K562 (cell line): Measurements from ENCODE around the gene ACADM. TPM values are rescaled to one million over a fixed set of nuclear protein-coding genes. Genes with fewer than 3 reads are reported as not detected.
A peak's percentile ranks its signal among the peaks of the same experiment; 100 is the strongest.

Experiments
- ADNP ChIP-seq: fragments of 200-800 bp; sonication (Bioruptor generic); IDR thresholded peaks from 2 replicates; pipeline ENCODE4 v1.6.1; 2016; ENCODE audit warnings: missing genetic modification characterization, missing compliant biosample characterization
- BDP1 ChIP-seq: IDR thresholded peaks from 3 replicates; pipeline ENCODE4 v1.6.1; 2011; ENCODE audit not compliant: insufficient read length, insufficient read depth
- BRCA1 ChIP-seq, 2 experiments: fragments of 450-650 bp in 1 of 2; sonication (generic) in 1 of 2; formaldehyde crosslinking in 1 of 2; IDR thresholded peaks; 2 replicates each; pipeline versions ENCODE4 v1.5.0 to v1.6.1; 2017 to 2020; ENCODE audit warnings: mild to moderate bottlenecking in 1 of 2, missing genetic modification reagents in 1 of 2
- CC2D1A ChIP-seq: fragments of 450-650 bp; IDR thresholded peaks from 2 replicates; pipeline ENCODE4 v1.6.1; 2017; ENCODE audit warnings: mild to moderate bottlenecking
- CCAR2 ChIP-seq: fragments of 200-400 bp; formaldehyde crosslinking; IDR thresholded peaks from 2 replicates; pipeline ENCODE4 v1.6.1; 2017; ENCODE audit warnings: mild to moderate bottlenecking, low read depth, low read length
- CEBPB ChIP-seq: fragments of 450-650 bp; IDR thresholded peaks from 2 replicates; pipeline ENCODE4 v1.6.1; 2016; ENCODE audit warnings: missing genetic modification characterization, missing compliant biosample characterization
- HEY1 ChIP-seq: fragments of 250-450 bp; sonication (Bioruptor Pico); IDR thresholded peaks from 2 replicates; pipeline ENCODE4 v1.5.0; 2020; ENCODE audit warnings: mild to moderate bottlenecking, moderate library complexity, borderline replicate concordance
- MCM3 ChIP-seq: fragments of 450-650 bp; IDR thresholded peaks from 2 replicates; pipeline ENCODE4 v1.6.1; 2016
- NCOR1 ChIP-seq: fragments of 450-650 bp; IDR thresholded peaks from 2 replicates; pipeline ENCODE4 v1.6.1; 2016; ENCODE audit warnings: mild to moderate bottlenecking, moderate library complexity
- NFRKB ChIP-seq: fragments of 450-650 bp; IDR thresholded peaks from 2 replicates; pipeline ENCODE4 v1.6.1; 2016; ENCODE audit warnings: low read depth
- NRF1 ChIP-seq, 2 experiments: fragments of 450-650 bp; IDR thresholded peaks in 1 of 2; conservative IDR thresholded peaks in 1 of 2; 2 replicates each; pipeline ENCODE4 v1.6.1; 2014; ENCODE audit warnings: mild to moderate bottlenecking in 2 of 2
- PBX2 ChIP-seq, 2 experiments: IDR thresholded peaks in 1 of 2; conservative IDR thresholded peaks in 1 of 2; 2 replicates each; pipeline ENCODE4 v1.6.1; 2016; ENCODE audit warnings: low read depth in 2 of 2, mild to moderate bottlenecking in 1 of 2, missing compliant biosample characterization in 1 of 2, missing genetic modification characterization in 1 of 2, moderate library complexity in 1 of 2
- POLR3A ChIP-seq: IDR thresholded peaks from 2 replicates; pipeline ENCODE4 v1.6.1; 2011; ENCODE audit warnings: borderline replicate concordance, mild to moderate bottlenecking, moderate library complexity; ENCODE audit not compliant: insufficient read length, insufficient read depth; ENCODE audit errors: extremely low read depth
- RBBP5 ChIP-seq: fragments of 200-600 bp; sonication (generic); IDR thresholded peaks from 2 replicates; pipeline ENCODE4 v1.6.1; 2012; ENCODE audit warnings: borderline replicate concordance, mild to moderate bottlenecking, low read length, control low read depth, inconsistent platforms; ENCODE audit not compliant: insufficient read depth, poor library complexity, severe bottlenecking
- RNF2 ChIP-seq: sonication (generic); IDR thresholded peaks from 2 replicates; pipeline ENCODE4 v1.6.1; 2016
- RREB1 ChIP-seq: fragments of 250-450 bp; sonication (Bioruptor Pico); IDR thresholded peaks from 2 replicates; pipeline ENCODE4 v1.4.0; 2020
- SREBF1 ChIP-seq: fragments of 150-350 bp; IDR thresholded peaks from 2 replicates; pipeline ENCODE4 v1.6.1; 2014; ENCODE audit warnings: antibody characterized with exemption, low read depth, low read length, borderline replicate concordance
- TBL1XR1 ChIP-seq, 2 experiments: IDR thresholded peaks; 2 replicates each; pipeline ENCODE4 v1.6.1; 2012; ENCODE audit warnings: improper control_type of control experiment in 2 of 2, low read length in 2 of 2, mild to moderate bottlenecking in 1 of 2
- WHSC1 ChIP-seq: IDR thresholded peaks from one replicate; pipeline ENCODE4 v1.6.1; 2012; ENCODE audit warnings: low read length, control low read depth, inconsistent platforms
- XRCC4 ChIP-seq: IDR thresholded peaks from one replicate; pipeline ENCODE4 v1.6.1; 2011; ENCODE audit not compliant: insufficient read depth, insufficient read length; ENCODE audit errors: extremely low read depth
- ZNF146 ChIP-seq: IDR thresholded peaks from one replicate; pipeline ENCODE4 v1.6.1; 2018; ENCODE audit warnings: missing compliant biosample characterization; ENCODE audit not compliant: unreplicated experiment
- ZNF354B ChIP-seq: fragments of 250-450 bp; sonication (Bioruptor Pico); IDR thresholded peaks from 2 replicates; pipeline ENCODE4 v1.4.0; 2020
- ZNF384 ChIP-seq: IDR thresholded peaks from 2 replicates; pipeline ENCODE4 v1.6.1; 2012; ENCODE audit warnings: low read depth, low read length, improper control_type of control experiment
- polyA plus RNA-seq, 8 experiments: library from polyadenylated mRNA; depleted of rRNA in 4 of 8; stranded (reverse) in 5 of 8; unstranded in 3 of 8; fragments of >200 nt; fragmentation: Nextera tagmentation in 2 of 8; fragmentation: Illumina TruSeq in 1 of 8; extraction: Ambion mirVana in 2 of 8; extraction: Trizol in 1 of 8; gene quantifications; 2 replicates each; pipeline versions ENCODE4 v1.2.1 to v1.2.3, GENCODE V29; 2011 to 2014; ENCODE audit warnings: inconsistent platforms in 1 of 8, missing spikeins in 1 of 8
- total RNA-seq, 7 experiments: library from RNA; depleted of rRNA in 6 of 7; stranded (reverse); fragments of >200 nt in 6 of 7; fragmentation: Illumina TruSeq in 2 of 7; extraction: Trizol in 2 of 7; gene quantifications; 2 replicates each; pipeline versions ENCODE4 v1.2.1 to v1.2.3, GENCODE V29; 2011 to 2021; ENCODE audit warnings: low replicate concordance in 1 of 7

The ACADM gene
- total and polyA plus RNA-seq, 9 of the 15 experiments (the other 6 are each of a cell fraction or from before 2014, with no cell fraction given): 82.5 to 156 (median 123) TPM

DNA sequence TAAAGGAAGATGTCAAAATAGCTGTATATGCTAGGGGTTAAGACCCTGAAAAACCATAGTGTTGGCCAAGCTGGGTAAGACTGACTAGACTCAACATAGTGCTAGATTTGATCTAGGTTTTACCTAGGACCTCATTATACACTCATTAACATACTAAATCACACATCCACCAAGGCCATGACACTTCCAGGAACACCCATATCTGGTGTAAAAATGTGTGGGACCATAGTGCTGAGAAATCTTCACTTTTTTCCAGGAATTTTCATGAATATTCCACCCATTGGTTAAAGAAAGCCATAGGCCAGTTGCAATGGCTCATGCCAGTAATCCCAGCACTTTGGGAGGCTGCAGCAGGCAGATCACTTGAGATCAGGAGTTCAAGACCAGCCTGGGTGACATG lies 34.0 kb upstream of the ACADM start (continued):
- TF ChIP-seq RREB1: no peak
- TF ChIP-seq RNF2: no peak
- TF ChIP-seq CEBPB: no peak
- TF ChIP-seq XRCC4: no peak
- peak in 1 of 2 experiments; percentile 55; a peak in 1 of 4 replicates for TF ChIP-seq TBL1XR1 (IDR thresholded peaks at IDR 0.05; ENCODE audit: low read length in 2 of 2)
- TF ChIP-seq ZNF146 (CRISPR knock-in tag): no peak
- no peak for TF ChIP-seq ADNP
- no peak for TF ChIP-seq HEY1 (CRISPR knock-in tag)
- TF ChIP-seq BDP1: no peak
- no peak for TF ChIP-seq BRCA1 (IDR thresholded peaks at IDR 0.05)
- TF ChIP-seq BRCA1 (CRISPR knock-in tag; IDR thresholded peaks at IDR 0.05): no peak
- TF ChIP-seq ZNF354B (CRISPR knock-in tag): no peak
- no peak for TF ChIP-seq NFRKB
- TF ChIP-seq CC2D1A: peak; percentile 98
- no peak for TF ChIP-seq POLR3A
- TF ChIP-seq MCM3: no peak
- no peak for TF ChIP-seq WHSC1
- TF ChIP-seq SREBF1: no peak
- no peak for TF ChIP-seq CCAR2
- TF ChIP-seq RBBP5: no peak
- TF ChIP-seq ZNF384: no peak
- peak; percentile 40; the same call in 1 of the 2 replicates for TF ChIP-seq NCOR1
- no peak for TF ChIP-seq NRF1 (conservative IDR thresholded peaks at IDR 0.05 in 1 of 2, IDR thresholded peaks at IDR 0.05 in 1 of 2)
- TF ChIP-seq PBX2 (CRISPR knock-in tag; IDR thresholded peaks at IDR 0.05; ENCODE audit: low read depth): no peak
- 0 out of 2 replicates have a peak, but pooled peaks have one; percentile 28 for TF ChIP-seq PBX2 (tag; conservative IDR thresholded peaks at IDR 0.05; ENCODE audit: low read depth)
